Activated naive CD4-positive, alpha-beta T cell treated with anti-CD3 and anti-CD28 coated beads, Interleukin-2, amount 50 U/mL, for 24 hours (primary cell): ENCODE results near the gene FKBP8.
"Not testable (repeated sequence)": the region's sequence is repeated elsewhere in the genome, so short reads cannot be mapped to it uniquely, and the experiment has no call there.

Experiments
- H3K27ac Mint-ChIP-seq: one replicate; pipeline ENCODE4 v1.8.0; 2021; ENCODE audit warnings: mild to moderate bottlenecking, mixed read lengths
- H3K27me3 Mint-ChIP-seq: one replicate; pipeline ENCODE4 v1.8.0; 2021; ENCODE audit warnings: mixed read lengths
- H3K36me3 Mint-ChIP-seq: one replicate; pipeline ENCODE4 v1.8.0; 2021; ENCODE audit warnings: mixed read lengths
- H3K4me1 Mint-ChIP-seq: one replicate; pipeline ENCODE4 v1.8.0; 2021; ENCODE audit warnings: mixed read lengths
- H3K4me3 Mint-ChIP-seq: one replicate; pipeline ENCODE4 v1.8.0; 2021; ENCODE audit warnings: mild to moderate bottlenecking, mixed read lengths
- H3K9me3 Mint-ChIP-seq: one replicate; pipeline ENCODE4 v1.8.0; 2021; ENCODE audit warnings: mixed read lengths

Gene FKBP8

DNA sequence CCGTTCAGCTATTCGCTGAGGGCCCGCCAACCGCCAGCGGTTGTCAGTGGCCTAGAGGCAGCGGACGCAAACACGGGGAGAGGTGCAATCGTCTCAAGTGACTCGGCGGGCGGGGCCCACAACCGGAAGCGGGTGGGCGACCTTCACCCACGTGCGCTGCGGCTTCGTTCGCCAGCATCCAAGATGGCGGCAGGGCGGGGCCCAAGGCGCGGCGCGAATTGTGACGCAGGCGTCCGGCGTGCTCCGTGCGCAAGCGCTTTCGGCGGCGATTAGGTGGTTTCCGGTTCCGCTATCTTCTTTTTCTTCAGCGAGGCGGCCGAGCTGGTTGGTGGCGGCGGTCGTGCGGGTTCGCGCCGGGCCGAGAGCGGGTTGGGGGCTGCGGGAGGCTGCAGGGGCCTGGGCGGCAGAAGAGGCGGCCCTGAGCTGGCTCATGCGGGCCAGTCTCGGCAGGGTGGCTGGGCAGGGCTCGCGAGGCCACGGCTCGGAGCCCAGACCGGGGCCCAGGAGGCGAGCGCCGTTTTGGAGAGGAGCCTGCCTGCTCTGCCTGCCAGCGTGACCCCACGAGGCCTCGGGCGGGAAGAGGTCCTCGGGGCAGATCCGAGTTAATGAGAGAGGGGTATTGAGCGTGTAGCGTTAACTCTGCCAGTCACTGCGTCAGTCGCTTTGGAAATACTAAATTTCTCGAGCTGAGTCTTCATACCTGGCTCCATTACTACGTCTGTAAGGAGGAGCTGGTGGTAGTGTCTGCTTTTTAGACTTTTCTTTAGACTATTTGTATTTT lies 28.4 kb upstream of the FKBP8 start, which contains the start of gene UBA52:
Gene UBA52, plus strand, starts transcription at position 294 of the 781 bp plus-strand sequence. CDS start 1,444 bp downstream, outside the sequence.
- Mint-ChIP-seq H3K36me3 (peaks cover 22% of the 10 kb centered on the region), H3K9me3 (no peaks in the 10 kb centered on the region), H3K4me1 (peaks cover 25% of the 10 kb centered on the region)

DNA sequence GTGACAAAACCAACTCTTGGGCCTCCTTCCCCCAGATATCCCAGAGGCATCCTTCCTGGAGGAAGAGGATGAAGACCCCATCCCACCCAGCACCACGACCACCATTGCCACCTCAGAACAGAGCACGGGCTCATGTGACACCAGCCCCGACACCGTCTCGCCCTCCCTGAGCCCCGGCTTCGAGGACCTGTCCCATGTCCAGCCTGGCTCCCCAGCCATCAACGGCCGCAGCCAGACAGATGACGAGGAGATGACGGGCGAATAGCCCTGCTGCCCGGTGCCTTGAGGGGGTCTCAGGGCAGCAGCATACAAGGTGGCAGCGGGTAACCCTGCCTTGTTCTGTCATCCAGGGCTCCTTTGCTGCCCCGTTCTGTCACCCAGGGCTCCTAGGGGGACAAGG lies 25.0 kb upstream of the FKBP8 start:
- H3K4me3 Mint-ChIP-seq = no peak overlapping the region
- no peak overlapping the region for H3K27ac Mint-ChIP-seq
- no peaks in the 10 kb centered on the region for H3K9me3 Mint-ChIP-seq
- H3K36me3 Mint-ChIP-seq = peaks cover 16% of the 10 kb centered on the region
- no peaks in the 10 kb centered on the region for H3K27me3 Mint-ChIP-seq
- peaks cover 17% of the 10 kb centered on the region for H3K4me1 Mint-ChIP-seq

More for the DNA sequence above, 28.4 kb upstream of the FKBP8 start, which contains the start of gene UBA52:
- Mint-ChIP-seq H3K4me3 (peak within 1 kb of the TSS; percentile 96), H3K27ac (peak within 1 kb of the TSS; percentile 97), H3K27me3 (no peaks in the 10 kb centered on the region)

DNA sequence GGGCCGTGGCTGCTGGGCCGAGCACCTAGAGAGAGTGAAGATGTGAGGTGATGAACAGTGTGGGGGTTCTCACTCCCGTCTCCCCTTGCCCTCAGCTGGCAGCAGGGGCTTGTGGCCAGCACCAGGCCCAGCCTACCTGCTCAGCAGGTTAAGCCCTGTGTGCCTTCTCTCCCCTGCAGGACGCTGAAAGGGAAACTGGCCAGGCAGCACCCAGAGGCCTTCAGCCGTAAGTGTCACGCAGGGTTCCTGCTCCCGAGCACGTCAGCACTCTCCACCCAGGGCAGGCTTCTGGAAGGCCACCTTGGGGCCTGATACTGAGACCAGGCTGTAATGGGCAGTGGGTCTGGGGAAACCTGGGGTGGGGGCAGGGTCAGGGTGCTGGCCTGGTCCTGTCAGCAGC lies 23.6 kb upstream of the FKBP8 start:
- Mint-ChIP-seq H3K4me3 (no peak overlapping the region), H3K9me3 (no peaks in the 10 kb centered on the region), H3K27me3 (no peaks in the 10 kb centered on the region), H3K27ac (no peak overlapping the region), H3K4me1 (peaks cover 6% of the 10 kb centered on the region), H3K36me3 (peaks cover 8% of the 10 kb centered on the region)

DNA sequence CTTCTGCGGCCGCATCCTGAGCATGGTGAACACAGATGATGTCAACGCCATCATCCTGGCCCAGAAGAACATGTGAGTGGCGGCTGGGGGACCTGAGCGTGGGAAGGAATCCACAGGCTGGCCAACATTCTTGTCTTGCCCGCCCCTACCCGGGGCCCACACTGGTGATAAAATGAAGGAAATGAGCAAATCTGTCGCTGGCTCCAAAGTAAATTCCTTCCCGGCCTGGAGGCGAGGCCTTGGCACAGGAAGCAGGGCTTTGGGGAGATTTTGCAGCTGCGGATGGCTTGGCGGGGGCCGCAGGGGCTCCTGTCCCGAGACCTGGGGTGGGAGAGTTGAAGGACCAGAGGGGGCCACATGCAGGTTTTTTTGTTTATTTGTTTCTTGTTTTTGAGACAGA lies 18.7 kb upstream of the FKBP8 start:
- Mint-ChIP-seq H3K9me3 (no peaks in the 10 kb centered on the region), H3K4me1 (peaks cover 30% of the 10 kb centered on the region), H3K27ac (no peak overlapping the region), H3K36me3 (no peaks in the 10 kb centered on the region), H3K4me3 (no peak overlapping the region), H3K27me3 (no peaks in the 10 kb centered on the region)

- no peaks in the 10 kb centered on the region for H3K9me3 Mint-ChIP-seq
- peak overlapping the region; percentile 30 for H3K27ac Mint-ChIP-seq
- H3K4me3 Mint-ChIP-seq = peak overlapping the region; percentile 96
- H3K27me3 Mint-ChIP-seq = no peaks in the 10 kb centered on the region
- no peaks in the 10 kb centered on the region for H3K36me3 Mint-ChIP-seq
- peaks cover 30% of the 10 kb centered on the region for H3K4me1 Mint-ChIP-seq
Measured at GRCh38 chr19:18559685-18560084, 16.3 kb upstream of the FKBP8 start.

- Mint-ChIP-seq H3K36me3 (no peaks in the 10 kb centered on the region), H3K9me3 (no peaks in the 10 kb centered on the region), H3K27me3 (no peaks in the 10 kb centered on the region), H3K4me1 (peaks cover 30% of the 10 kb centered on the region), H3K4me3 (peak overlapping the region; percentile 96), H3K27ac (peak overlapping the region; percentile 97)
Measured at GRCh38 chr19:18558604-18559003, 15.2 kb upstream of the FKBP8 start.

DNA sequence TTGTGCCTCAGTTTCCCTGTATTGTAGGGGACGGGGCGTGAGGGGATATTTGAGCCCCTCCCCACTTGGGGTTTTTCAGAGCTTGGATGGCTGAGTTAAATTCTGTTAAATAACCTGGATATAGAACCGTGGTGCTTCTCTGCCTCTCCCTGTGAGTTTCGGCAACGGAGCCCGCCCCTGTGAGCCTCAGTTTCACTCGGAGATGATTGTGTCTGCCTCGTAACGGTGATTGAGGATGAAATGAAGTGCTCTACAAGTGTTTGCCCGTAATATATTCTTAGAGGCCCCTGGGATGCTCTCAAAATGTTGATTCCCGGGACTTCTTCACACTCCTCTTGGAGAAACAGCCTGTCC lies 14.8 kb upstream of the FKBP8 start:
- H3K4me1 Mint-ChIP-seq = peaks cover 30% of the 10 kb centered on the region
- peak overlapping the region; percentile 97 for H3K27ac Mint-ChIP-seq
- H3K4me3 Mint-ChIP-seq = peak overlapping the region; percentile 96
- no peaks in the 10 kb centered on the region for H3K36me3 Mint-ChIP-seq
- no peaks in the 10 kb centered on the region for H3K27me3 Mint-ChIP-seq
- no peaks in the 10 kb centered on the region for H3K9me3 Mint-ChIP-seq

DNA sequence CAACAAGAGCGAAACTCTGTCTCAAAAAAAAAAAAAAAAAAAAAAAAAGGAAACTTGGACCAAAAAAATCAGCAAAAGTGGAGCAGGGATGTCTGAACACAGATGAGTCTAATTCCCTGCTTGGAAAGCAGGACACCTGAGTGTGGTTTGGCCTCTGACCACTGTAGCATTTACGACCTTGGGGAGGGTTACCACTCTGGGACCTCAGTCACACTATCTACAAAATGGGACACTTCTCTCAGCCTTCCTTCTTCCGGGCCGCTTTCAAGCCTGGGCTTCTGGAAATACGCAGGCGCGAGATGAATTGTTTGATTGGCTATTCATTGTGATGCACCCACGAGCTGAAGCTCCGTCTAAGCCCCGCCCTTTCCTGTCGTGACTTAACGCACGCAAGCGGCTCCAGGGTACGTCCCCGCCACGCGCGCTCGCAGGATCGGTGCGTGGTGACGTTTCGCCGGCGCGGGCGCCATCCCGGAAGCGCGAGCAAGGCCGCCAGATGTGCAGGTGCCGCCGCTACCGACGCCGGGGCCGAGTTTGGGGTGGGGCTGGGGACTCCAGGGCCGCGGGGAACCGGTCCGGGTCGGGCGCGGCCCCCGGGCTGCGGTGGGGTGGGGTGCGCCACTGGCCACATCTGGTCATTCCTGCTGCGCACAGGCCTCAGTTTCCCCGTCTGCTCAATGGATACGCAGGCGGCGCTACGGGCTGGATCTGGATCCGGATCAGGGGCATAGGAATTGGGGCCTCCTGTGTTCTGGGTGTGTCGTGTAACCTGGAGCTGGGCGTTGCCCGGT lies 14.2 kb upstream of the FKBP8 start, which contains the start of gene KXD1:
Gene KXD1, plus strand, starts transcription at position 460 of the 791 bp plus-strand sequence. CDS start 4,187 bp downstream, outside the sequence.
- Mint-ChIP-seq H3K27ac (peak within 1 kb of the TSS; percentile 97), H3K27me3 (no peaks in the 10 kb centered on the region), H3K36me3 (no peaks in the 10 kb centered on the region), H3K4me3 (peak within 1 kb of the TSS; percentile 96), H3K9me3 (no peaks in the 10 kb centered on the region), H3K4me1 (peaks cover 30% of the 10 kb centered on the region)

GRCh38 chr19:18551631-18552030 lies 8.3 kb upstream of the FKBP8 start:
- Mint-ChIP-seq H3K4me3 (no peak overlapping the region), H3K4me1 (no peaks in the 10 kb centered on the region), H3K9me3 (no peaks in the 10 kb centered on the region), H3K36me3 (peaks cover 1% of the 10 kb centered on the region), H3K27ac (no peak overlapping the region), H3K27me3 (no peaks in the 10 kb centered on the region)

DNA sequence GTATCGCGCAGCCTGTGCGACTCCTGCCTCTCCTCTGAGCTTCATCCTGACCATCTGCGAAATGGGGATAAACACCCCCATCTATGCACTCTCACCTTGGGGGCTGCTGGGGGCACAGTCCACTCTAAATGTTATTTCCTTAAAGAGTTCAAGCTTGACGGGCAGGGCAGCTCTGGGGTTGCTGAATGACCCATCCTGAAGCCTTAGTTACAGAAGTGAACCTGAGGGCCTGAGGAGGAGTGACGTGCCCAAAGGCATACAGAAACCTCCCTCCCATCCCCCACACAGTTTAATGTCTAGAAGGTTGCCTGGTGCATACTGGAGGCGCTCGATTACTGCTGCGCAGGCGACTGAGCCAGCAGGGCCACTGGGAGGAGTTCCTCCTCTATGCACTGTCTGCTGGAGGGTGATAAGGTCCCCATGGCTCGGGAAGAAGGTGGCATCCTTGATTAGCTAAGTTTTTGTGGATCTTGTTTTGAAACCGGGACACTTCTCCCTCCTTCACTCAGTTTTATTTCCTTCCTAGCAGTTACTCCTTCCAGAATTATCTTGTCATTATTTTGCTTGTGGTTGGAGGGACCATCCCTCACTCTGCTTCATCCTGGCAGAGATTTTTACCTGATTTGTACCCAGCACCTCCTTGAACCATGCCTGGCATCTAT lies 572 bp upstream of the FKBP8 start:
- H3K9me3 Mint-ChIP-seq = no peaks in the 10 kb centered on the region
- peak overlapping the region; percentile 91 for H3K4me3 Mint-ChIP-seq
- H3K36me3 Mint-ChIP-seq = peaks cover 1% of the 10 kb centered on the region
- H3K27me3 Mint-ChIP-seq = no peaks in the 10 kb centered on the region
- peak overlapping the region; percentile 95 for H3K27ac Mint-ChIP-seq
- H3K4me1 Mint-ChIP-seq = peaks cover 25% of the 10 kb centered on the region

DNA sequence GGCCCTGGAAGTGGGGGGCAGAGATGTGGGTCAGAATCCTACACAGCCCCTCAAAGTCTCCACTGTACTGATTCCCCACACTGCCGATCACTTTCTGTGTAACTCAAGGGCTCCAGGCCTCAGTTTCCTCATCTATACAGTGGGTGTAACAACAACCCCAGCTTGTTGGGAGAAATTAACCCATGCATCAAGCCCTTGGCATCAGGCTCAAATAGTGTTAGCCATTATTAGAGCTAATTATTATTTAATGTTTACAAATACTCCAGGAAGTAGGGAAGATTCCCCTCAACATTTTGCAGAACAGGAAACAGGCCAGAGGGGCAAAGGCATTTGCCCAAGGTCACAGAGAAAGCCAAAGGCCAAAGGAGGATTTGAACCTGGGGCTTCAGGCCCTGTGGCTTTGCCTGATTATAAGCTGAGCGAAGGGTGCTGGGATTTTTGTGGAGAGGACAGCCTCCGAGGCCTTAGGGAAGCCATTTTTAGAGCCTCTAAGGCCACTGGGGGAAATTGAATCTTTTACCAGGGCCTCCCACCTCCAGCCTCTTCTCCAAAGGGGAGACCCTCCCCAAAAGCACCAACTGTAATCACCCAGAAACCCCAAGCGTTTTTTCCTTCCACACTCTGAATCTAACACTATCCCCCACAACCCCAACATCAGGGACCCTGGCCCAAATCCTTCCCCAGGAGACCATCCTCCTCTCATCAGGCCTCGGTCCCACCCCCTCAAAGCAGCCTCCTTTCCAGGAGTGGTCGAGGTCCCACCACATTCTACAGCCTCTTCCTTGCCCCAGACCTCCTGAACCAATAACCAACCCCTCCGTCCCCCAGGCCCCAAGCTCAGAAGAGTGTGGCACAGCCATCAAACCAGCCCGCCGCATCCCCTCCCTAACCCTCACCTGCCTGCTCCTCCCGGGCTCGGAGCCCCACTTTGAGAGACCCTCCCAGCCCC lies 1.1 kb downstream of the FKBP8 start:
- Mint-ChIP-seq H3K9me3 (no peaks in the 10 kb centered on the region), H3K36me3 (peaks cover 2% of the 10 kb centered on the region), H3K27me3 (no peaks in the 10 kb centered on the region), H3K4me3 (peak overlapping the region; percentile 81), H3K4me1 (peaks cover 25% of the 10 kb centered on the region), H3K27ac (peak overlapping the region; percentile 90)

DNA sequence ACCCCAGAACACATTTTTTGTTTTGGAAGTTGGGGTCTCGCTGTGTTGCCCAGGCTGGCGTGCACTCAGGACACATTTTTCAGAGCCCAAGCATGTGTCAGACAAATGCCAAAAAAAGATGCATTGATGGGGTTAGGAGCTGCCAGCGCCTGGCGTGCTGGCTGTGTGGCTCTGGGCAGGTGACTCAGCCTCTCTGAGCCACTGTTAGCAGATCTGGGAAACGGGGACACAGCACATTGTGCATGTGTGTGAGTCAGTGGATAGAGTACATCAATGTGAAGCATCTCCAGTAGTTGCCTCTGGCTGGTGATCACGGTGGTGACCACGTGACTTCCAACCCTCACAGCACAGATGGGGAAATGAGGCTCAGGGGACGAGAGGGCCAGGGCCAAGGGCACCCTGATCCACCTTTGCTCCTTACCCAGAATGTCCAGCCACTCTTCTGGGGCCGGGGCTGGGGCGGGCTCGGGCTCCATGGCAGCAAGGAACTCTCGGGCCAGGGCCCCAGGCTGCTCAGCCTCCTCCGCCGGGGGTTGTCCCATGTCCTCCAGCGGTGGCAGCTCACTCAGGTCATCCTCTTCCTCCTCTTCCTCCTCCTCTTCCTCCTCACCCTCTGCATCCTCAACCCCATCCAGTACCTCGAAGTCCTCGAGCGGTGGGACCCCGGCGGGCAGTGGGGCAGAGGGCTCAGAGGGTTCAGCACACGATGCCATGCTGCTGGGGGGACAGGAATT lies 1.9 kb downstream of the FKBP8 start:
- Mint-ChIP-seq H3K4me3 (peak overlapping the region; percentile 57), H3K9me3 (no peaks in the 10 kb centered on the region), H3K4me1 (peaks cover 25% of the 10 kb centered on the region), H3K36me3 (peaks cover 5% of the 10 kb centered on the region), H3K27ac (peak overlapping the region; percentile 51), H3K27me3 (no peaks in the 10 kb centered on the region)

- H3K4me3 Mint-ChIP-seq, H3K36me3 Mint-ChIP-seq, H3K27ac Mint-ChIP-seq, H3K27me3 Mint-ChIP-seq, H3K9me3 Mint-ChIP-seq: not testable (repeated sequence)
- peaks cover 25% of the 10 kb centered on the region for H3K4me1 Mint-ChIP-seq
Measured at GRCh38 chr19:18540200-18540599, 3.2 kb downstream of the FKBP8 start.

DNA sequence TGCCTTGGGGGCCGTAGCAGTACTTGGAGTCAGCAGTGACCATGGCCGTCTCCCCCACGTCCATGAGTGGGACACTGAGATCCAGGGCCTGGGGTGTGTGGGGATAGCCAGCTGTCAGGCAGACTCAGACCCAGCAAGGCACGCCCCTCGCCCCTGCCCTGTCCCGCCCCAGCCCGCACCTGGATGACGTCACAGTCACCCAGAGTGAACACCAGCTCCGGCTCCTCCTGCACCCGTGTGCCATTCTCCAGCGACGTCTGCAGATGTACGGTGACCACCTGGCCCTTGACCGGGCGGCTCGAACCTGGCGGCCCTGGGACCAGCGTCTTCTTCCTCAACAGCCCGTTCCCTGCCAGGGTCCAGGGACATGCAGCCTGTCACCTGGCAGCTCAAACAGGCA lies 4.0 kb downstream of the FKBP8 start:
- Mint-ChIP-seq H3K9me3 (no peaks in the 10 kb centered on the region), H3K4me3 (no peak overlapping the region), H3K36me3 (peaks cover 6% of the 10 kb centered on the region), H3K27ac (no peak overlapping the region), H3K27me3 (no peaks in the 10 kb centered on the region), H3K4me1 (peaks cover 24% of the 10 kb centered on the region)
